ENCODE data around the gene NF2.

NF2 gene

GRCh38 chr22:29654420-29654819, 51.0 kb downstream of the NF2 start:
- ATAC-seq = no peak
- TF ChIP-seq ARNTL (CRISPR knock-in tag; IDR thresholded peaks at IDR 0.05; ENCODE audit: borderline replicate concordance, low read depth) (no peak), ZNF8 (CRISPR knock-in tag; IDR thresholded peaks at IDR 0.05) (no peak), OSR1 (CRISPR knock-in tag; IDR thresholded peaks at IDR 0.05) (no peak), POU6F1 (CRISPR knock-in tag; IDR thresholded peaks at IDR 0.05; ENCODE audit: borderline replicate concordance, low read depth) (no peak), CREB5 (CRISPR knock-in tag; IDR thresholded peaks at IDR 0.05; ENCODE audit: low read depth) (no peak), SNAI2 (CRISPR knock-in tag; IDR thresholded peaks at IDR 0.05) (no peak), ZNF70 (CRISPR knock-in tag; IDR thresholded peaks at IDR 0.05) (no peak), ZNF565 (CRISPR knock-in tag; conservative IDR thresholded peaks at IDR 0.05; ENCODE audit: low read depth) (no peak), TCF4 (CRISPR knock-in tag; IDR thresholded peaks at IDR 0.05; ENCODE audit: borderline replicate concordance) (no peak), GLIS3 (CRISPR knock-in tag; IDR thresholded peaks at IDR 0.05) (no peak), TOX (CRISPR knock-in tag; IDR thresholded peaks at IDR 0.05; ENCODE audit: borderline replicate concordance) (no peak), CSRNP3 (CRISPR knock-in tag; IDR thresholded peaks at IDR 0.05) (no peak), ESRRG (CRISPR knock-in tag; IDR thresholded peaks at IDR 0.05) (no peak), ZFP30 (CRISPR knock-in tag; IDR thresholded peaks at IDR 0.05) (no peak), TSHZ2 (CRISPR knock-in tag; IDR thresholded peaks at IDR 0.05) (no peak), ZC3H10 (CRISPR knock-in tag; IDR thresholded peaks at IDR 0.05) (no peak), PPARA (CRISPR knock-in tag; IDR thresholded peaks at IDR 0.05; ENCODE audit: borderline replicate concordance) (no peak)

GRCh38 chr22:29654882-29655281, 51.4 kb downstream of the NF2 start:
- ATAC-seq = no peak
- TF ChIP-seq TSHZ2 (CRISPR knock-in tag; IDR thresholded peaks at IDR 0.05) (no peak), SNAI2 (CRISPR knock-in tag; IDR thresholded peaks at IDR 0.05) (no peak), BACH2 (CRISPR knock-in tag; IDR thresholded peaks at IDR 0.05; ENCODE audit: borderline replicate concordance) (no peak), ESRRG (CRISPR knock-in tag; IDR thresholded peaks at IDR 0.05) (no peak), RARB (CRISPR knock-in tag; IDR thresholded peaks at IDR 0.05) (no peak), OSR1 (CRISPR knock-in tag; IDR thresholded peaks at IDR 0.05) (no peak), PATZ1 (CRISPR knock-in tag; IDR thresholded peaks at IDR 0.05; ENCODE audit: borderline replicate concordance) (no peak), ZNF70 (CRISPR knock-in tag; IDR thresholded peaks at IDR 0.05) (no peak), TOX (CRISPR knock-in tag; IDR thresholded peaks at IDR 0.05; ENCODE audit: borderline replicate concordance) (no peak), ZNF8 (CRISPR knock-in tag; IDR thresholded peaks at IDR 0.05) (no peak)

Measured in SK-N-SH treated with all-trans-retinoic acid at 6 μM for 48 hours (cell line).